HG03378 (cell line): ENCODE measurements around the gene SH3RF1.
A peak's percentile ranks its signal among the peaks of the same experiment; 100 is the strongest.

ENCODE experiments used
- ATAC-seq: cut with Tn5 transposase; IDR thresholded peaks from one replicate; pipeline ENCODE4 v1.9.1; 2021; ENCODE audit warnings: mild to moderate bottlenecking, moderate library complexity; ENCODE audit not compliant: unreplicated experiment

SH3RF1 gene

GRCh38 chr4:169252339-169253112 is 18.2 kb downstream of the SH3RF1 start:
- peak; percentile 59 for ATAC-seq

DNA sequence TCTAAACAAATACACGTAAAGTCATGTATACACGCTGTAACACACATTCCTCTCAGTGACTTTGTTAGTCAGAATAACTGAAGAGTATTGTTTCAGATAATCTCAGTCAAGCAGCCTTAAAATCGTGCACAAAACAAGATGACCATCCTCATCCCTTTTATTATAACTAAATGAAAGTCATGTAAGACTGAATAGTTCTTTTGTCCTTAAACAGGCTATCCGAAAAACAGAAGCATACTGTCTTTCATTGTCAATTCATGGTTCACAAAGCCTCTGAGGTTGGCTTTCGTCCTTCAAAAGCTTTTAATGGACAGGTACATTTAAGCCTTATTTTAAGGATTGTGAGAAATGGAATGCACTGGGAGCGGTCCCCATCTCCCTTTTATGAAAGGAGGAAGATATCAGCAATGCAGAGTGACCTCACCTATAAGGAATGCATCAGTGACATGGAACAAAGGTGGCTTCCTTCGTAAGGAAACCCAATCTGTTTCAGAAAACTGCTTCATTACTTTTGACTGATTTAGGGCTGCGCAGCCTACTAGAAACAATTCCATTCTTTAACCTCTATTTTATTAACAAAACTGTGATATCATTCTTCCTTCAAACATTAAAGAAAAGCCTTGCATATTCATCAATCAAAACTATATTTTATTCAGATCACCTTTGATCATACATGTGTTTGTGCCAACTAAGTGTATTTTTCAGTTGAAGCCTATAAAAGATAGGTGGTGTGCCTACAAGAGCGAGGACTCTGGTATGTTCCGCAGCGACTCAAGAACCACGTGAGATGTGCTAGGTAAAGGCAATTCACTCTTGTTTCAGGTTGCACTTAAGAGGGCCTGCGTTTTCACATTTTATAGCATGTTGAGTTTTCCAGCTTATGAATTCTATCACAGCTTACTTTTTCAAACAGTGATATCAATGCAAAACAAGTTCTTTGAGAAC is 19.2 kb downstream of the SH3RF1 start:
- no peak for ATAC-seq

GRCh38 chr4:169250796-169251195 is 20.0 kb downstream of the SH3RF1 start:
- no peak for ATAC-seq

DNA sequence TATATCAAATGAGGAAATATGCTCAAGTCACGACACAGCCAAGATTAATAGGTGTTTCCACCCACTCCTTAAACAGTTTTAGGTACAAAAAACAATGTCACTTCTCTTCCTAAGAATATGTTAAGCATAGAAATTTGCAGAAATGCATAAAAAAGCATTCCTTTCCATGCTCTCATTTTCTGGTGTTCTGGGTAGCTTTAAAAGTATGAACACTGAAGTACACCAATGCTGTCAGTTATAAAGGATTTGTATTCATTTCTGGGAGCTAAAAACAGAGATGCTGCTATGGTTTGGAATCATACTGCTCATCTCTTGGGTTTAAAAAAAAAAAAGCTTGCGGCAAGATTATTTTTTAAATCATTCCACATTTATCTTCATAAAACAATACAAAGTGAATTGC is 20.8 kb downstream of the SH3RF1 start:
- no peak for ATAC-seq

DNA sequence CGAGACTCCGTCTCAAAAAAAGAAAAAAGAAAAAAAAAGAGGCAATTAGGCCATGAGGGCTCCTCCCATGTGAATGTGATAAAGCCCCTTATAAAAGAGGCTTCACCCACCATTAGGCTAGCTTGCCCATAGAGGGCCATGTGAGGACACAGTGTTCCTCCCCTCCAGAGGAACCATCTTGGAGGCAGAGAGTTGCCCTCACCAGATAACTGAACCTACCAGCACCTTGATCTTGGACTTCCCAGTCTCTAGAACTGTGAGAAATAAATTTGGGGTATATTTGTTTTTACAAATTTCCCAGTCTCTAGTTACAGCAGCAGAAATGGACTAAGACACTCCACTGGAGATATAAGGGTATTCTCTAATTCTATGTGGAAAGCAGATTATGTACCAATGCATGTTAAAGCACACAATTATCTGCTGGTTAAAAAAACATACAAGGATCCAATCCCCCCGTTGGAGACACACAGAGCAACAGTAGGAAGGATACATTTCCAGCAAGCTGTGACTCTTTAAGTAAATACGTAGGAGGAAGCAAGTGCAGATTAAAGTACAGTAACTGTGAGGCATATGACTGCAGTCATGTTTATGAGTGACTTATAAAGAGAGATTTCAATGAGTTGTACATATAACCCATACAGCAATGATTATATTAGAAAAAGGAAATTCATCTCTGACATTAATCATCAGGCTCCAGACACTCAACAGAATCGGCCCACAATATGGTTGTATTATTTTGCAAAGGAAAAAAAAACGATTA is 21.4 kb downstream of the SH3RF1 start:
- peak; percentile 82 for ATAC-seq

- no peak for ATAC-seq
These were observed 22.1 kb downstream of the SH3RF1 start for GRCh38 chr4:169248645-169249044.

- ATAC-seq, result no peak
These were observed 23.8 kb downstream of the SH3RF1 start for GRCh38 chr4:169246957-169247396.

GRCh38 chr4:169246279-169246678 is 24.5 kb downstream of the SH3RF1 start:
- no peak for ATAC-seq

DNA sequence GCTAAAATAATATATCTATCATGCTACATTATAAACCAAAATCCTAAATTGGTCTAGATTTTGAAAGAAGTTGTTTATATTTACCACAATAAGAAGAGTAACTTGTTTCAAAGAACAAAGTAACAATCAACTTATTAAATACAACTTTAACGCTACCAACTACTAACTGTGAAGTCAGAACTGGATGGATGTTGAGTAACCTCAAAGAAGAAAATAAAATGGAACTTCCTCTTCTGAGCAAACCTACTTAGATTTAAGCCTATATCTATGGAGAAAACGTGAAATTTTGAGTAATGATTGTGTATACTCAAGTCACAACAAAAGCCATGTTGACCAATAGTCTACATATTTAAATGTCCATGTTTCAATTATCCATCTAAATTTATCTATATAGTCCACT is 25.7 kb downstream of the SH3RF1 start:
- ATAC-seq, result no peak

- ATAC-seq, result no peak
These were observed 26.7 kb downstream of the SH3RF1 start for GRCh38 chr4:169243825-169244609.

GRCh38 chr4:169241464-169241863 is 29.3 kb downstream of the SH3RF1 start:
- no peak for ATAC-seq

DNA sequence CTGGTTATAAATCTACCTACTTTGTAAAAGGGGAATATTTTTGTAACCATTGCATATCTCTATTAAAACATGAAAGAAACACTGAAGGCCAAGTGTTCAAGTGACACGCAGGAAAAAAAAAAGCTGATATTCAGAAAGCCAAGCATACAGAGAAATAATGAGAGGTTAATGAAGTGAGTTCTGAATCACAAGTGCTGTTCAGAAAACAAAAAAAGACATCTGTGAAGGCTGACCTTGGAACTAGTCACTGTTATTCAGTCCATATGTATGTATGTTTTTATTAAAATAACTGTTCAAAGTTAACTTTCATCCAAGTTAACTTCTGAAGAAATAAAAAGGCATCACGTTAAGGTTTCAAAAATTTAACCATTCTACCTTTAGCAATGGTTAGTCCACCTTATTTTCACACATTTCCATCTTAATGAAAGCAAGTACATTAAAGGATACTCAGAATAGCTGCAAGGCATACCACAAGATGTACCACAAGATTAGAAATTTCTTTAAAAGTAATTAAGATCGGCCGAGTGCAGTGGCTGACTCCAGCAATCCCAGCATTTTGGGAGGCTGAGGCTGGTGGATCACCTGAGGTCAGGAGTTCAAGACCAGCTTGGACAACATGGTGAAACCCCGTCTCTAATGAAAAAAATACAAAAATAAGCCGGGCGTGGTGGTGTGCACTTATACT is 31.4 kb downstream of the SH3RF1 start:
- ATAC-seq, result no peak

- ATAC-seq, result no peak
These were observed 32.3 kb downstream of the SH3RF1 start for GRCh38 chr4:169238445-169238844.

- no peak for ATAC-seq
These were observed 33.7 kb downstream of the SH3RF1 start for GRCh38 chr4:169236873-169237626.

DNA sequence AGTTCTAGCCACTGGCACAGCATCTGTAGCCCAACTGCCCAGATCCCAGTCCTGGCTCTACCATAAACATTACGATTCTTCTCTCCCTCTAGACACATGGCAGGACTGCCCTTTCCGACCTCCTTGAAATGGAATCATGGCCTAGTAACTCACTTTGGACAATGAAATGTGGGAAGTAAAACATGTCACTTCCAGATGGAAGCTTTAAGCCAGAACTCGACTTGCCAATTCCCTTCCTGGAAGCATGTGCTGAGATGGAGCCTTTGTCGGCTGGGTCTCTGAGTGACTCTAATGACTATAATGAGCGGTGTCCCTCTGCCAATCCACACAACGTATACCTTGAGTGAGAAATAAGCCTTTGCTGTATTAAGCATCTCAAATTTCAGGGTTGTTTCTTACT is 34.7 kb downstream of the SH3RF1 start:
- no peak for ATAC-seq

DNA sequence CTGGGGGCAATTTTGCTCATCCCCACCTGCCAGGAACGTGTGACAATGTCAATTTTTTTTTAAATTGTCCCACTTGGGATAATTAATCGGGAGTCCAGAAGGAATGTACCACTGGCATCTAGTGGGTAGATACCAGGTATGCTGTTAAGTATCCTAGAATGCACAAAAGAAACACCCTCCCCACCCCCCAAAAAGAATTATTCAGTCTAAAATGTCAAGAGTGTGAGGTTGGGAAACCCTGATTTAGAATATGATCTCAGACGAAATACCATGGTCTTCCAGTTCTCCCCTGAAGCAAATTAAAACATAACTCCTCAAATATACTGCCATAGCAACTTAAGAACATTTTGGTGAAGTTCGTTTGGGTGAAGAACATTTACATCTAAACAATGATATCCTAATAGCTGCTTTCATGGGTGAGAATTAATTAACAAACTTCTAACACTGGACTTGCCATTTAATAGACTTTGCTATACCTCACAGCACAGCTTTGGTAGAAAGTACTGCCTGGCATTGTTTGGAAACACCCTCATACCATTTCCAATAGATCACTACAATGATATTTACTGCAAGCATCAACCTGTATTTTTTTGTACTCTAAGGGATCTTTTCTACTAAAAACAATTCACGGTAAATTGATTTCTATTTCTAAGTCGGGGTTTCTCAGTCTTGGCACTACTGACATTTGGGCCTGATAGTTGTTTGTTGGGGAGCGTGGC is 36.5 kb downstream of the SH3RF1 start:
- ATAC-seq, result no peak

GRCh38 chr4:169233691-169234090 is 37.1 kb downstream of the SH3RF1 start:
- ATAC-seq, result no peak

DNA sequence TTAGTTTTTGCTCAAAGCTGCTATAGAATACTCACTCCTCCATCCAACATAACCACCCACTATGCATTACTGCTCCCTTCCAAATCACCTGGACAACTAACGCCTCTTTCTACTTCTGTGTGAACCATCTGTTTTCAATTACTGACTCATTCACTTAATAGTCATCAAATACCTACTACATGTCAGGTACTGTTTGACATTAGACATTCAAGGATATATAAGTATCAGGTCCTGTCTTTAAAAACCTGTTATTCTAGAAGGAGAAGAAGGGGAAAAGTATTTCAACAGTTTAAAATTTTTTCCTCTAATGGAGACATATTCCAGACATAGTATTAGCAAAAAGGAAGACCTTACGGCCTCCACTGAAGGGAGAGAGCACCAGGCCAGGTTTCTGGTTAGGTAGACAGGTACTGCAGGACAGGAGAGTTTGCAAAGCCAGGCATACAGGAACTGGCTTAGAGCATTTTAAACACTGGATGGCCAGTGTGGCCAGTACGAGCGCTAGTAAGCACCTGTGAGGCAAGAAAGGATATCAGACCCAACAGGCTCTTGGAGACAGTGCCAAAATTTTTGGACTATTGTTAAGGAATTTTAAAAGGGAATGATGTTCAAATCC is 39.0 kb downstream of the SH3RF1 start:
- ATAC-seq, result no peak
